Measurements from ENCODE around the gene TMEM30B. TPM values are rescaled to one million over a fixed set of nuclear protein-coding genes. Genes with fewer than 3 reads are reported as not detected.

TMEM30B gene
- 1 to 10 TPM; 1.4 to 1.6 TPM for total RNA-seq

GRCh38 chr14:61281186-61281947 is at the start of gene TMEM30B:
TSS of gene TMEM30B (minus strand) at chr14:61281338. CDS start at chr14:61281147, 191 bp downstream.
- Mint-ChIP-seq H3K4me1 (peaks cover 31% of the 10 kb centered on the region), H3K27me3 (peaks cover 25% of the 10 kb centered on the region), H3K9me3 (no peaks in the 10 kb centered on the region), H3K4me3 (peak within 1 kb of the TSS; percentile 87), H3K36me3 (no peaks in the 10 kb centered on the region), H3K27ac (peak within 1 kb of the TSS; percentile 80)
- POLR2A ChIA-PET, result interaction anchor here (0.5 to 1.7 kb wide), 7 partner anchors 41 to 1190 kb away, joined by 3 to 6 read pairs (median 3); no protein-coding TSS in a partner anchor
- no peak for DNase-seq
- no peak for ATAC-seq (ENCODE audit: low read depth)

DNA sequence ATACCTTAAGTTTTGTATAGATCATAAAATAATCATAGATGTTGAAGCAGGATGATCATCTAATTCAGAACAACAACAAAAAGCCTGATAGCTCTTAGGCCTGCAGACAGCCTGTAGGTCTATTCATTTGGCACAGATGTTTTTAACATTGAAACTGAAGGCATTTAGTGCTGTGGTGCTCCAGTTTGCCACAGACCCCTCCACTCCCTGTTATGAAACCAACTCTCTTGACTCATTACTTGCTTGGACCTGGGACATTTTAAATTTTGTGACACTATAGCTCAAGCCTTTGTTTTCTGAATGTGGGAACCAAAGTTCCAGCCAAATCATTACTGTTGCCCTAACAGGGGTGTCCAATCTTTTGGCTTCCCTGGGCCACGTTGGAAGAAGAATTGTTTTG is 49.4 kb upstream of the TMEM30B start:
- Mint-ChIP-seq H3K27me3 (no peaks in the 10 kb centered on the region), H3K4me1 (peaks cover 67% of the 10 kb centered on the region), H3K9me3 (no peaks in the 10 kb centered on the region), H3K36me3 (peaks cover 48% of the 10 kb centered on the region), H3K27ac (peak overlapping the region; percentile 86), H3K4me3 (peak overlapping the region; percentile 99)
- ATAC-seq (ENCODE audit: low read depth) (peak; percentile 31), DNase-seq (no peak)
- POLR2A ChIA-PET, result interaction anchor here (0.6 to 10.4 kb wide), 15 partner anchors 6 to 399 kb away, joined by 3 to 188 read pairs (median 4); partner anchors contain the start of gene PRKCH

GRCh38 chr14:61329478-61330051 is 48.4 kb upstream of the TMEM30B start:
- Mint-ChIP-seq H3K27ac (peak overlapping the region; percentile 86), H3K4me1 (peaks cover 65% of the 10 kb centered on the region), H3K27me3 (no peaks in the 10 kb centered on the region), H3K4me3 (peak overlapping the region; percentile 99), H3K36me3 (peaks cover 52% of the 10 kb centered on the region), H3K9me3 (no peaks in the 10 kb centered on the region)
- POLR2A ChIA-PET, result interaction anchor here (0.6 to 10.4 kb wide), 8 partner anchors 5 to 126 kb away, joined by 3 to 188 read pairs (median 5); partner anchors contain the start of gene PRKCH
- no peak for DNase-seq
- no peak for ATAC-seq (ENCODE audit: low read depth)

DNA sequence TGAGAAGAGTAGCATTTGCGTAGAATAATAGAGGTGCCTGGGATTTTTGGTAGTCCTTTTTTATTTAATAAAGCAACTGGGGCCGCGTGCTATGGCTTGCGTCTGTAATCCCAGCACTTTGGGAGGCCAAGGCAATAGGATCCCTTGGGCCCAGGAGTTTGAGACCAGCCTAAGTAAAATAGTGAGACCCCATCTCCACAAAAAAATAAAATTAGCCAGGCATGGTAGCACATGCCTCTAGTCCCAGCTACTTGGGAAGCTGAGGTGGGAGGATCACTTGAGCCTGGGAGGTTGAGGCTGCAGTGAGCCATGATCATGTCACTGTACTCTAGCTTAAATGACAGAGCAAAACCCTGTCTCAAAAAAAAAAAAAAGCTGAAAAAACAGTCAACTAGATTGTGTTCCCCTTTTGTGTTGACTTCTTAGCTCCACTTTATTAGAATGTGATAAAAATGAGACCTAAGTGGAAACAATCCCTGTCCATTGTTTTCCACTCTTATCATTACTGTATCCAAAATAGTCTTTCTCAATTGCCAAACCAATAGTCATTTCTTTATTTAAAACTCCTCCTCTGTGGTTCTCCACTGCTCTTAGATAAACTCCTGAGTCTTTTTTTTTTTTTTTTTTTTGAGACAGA is 47.6 kb upstream of the TMEM30B start:
- POLR2A ChIA-PET, result interaction anchor here (0.6 to 1.1 kb wide), 12 partner anchors 8 to 124 kb away, joined by 3 to 11 read pairs (median 4); no protein-coding TSS in a partner anchor
- H3K36me3 Mint-ChIP-seq, result peaks cover 54% of the 10 kb centered on the region

DNA sequence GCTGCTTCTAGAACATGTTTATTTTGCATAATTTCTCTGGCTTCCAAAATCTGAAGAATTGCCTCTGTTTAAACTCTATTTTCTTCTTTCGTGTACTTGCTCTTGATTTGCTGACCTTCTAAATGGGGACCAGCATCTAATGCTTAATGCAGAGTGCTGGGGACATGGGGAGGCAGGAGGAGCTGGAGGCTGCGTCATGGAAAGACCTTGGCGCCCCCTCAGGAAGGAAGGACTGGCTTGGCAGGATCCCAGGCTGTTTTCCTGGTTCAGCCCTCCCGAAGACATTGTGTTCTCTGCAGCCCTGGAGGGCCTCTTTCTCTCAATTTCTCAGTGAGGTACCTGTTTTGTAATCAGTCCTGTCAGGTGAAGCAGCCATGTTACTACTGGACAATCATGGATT is 45.7 kb upstream of the TMEM30B start:
- POLR2A ChIA-PET, result interaction anchor here (1.0 to 6.4 kb wide), 3 partner anchors 8 to 125 kb away, joined by 3 to 188 read pairs (median 15); no protein-coding TSS in a partner anchor
- peaks cover 63% of the 10 kb centered on the region for H3K36me3 Mint-ChIP-seq
- no peaks in the 10 kb centered on the region for H3K9me3 Mint-ChIP-seq
- H3K27me3 Mint-ChIP-seq, result no peaks in the 10 kb centered on the region
- no peak for ATAC-seq (ENCODE audit: low read depth)
- peak overlapping the region; percentile 99 for H3K4me3 Mint-ChIP-seq
- no peak for DNase-seq
- peaks cover 42% of the 10 kb centered on the region for H3K4me1 Mint-ChIP-seq
- peak overlapping the region; percentile 83 for H3K27ac Mint-ChIP-seq

More for the DNA sequence above, 47.6 kb upstream of the TMEM30B start:
- Mint-ChIP-seq H3K9me3 (no peaks in the 10 kb centered on the region), H3K27me3 (no peaks in the 10 kb centered on the region), H3K4me1 (peaks cover 59% of the 10 kb centered on the region), H3K27ac (peak overlapping the region; percentile 86), H3K4me3 (peak overlapping the region; percentile 99)
- ATAC-seq (ENCODE audit: low read depth) (no peak), DNase-seq (no peak)

DNA sequence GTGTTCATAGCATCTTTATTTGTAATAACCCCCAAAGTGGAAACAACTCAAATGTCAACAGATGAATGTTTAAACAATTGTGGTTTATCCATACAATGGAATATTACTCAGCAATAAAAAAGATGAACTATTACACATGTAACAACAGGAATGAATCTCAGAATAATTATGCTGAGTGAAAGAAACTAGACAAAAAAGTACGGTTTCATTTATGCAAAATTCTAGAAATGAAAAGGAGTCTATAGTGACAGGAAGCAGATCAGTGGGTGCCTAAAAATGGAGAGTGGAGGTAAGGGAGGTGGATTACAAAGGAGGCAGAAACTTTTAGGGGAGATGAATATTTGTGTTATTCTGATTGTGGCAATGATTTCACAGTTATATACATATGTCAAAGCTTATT is 45.0 kb upstream of the TMEM30B start:
- peak overlapping the region; percentile 83 for H3K27ac Mint-ChIP-seq
- H3K27me3 Mint-ChIP-seq, result no peaks in the 10 kb centered on the region
- POLR2A ChIA-PET, result interaction anchor here (0.9 to 6.4 kb wide), 4 partner anchors 9 to 126 kb away, joined by 3 to 188 read pairs (median 9); no protein-coding TSS in a partner anchor
- ATAC-seq (ENCODE audit: low read depth), result no peak
- peaks cover 61% of the 10 kb centered on the region for H3K36me3 Mint-ChIP-seq
- peaks cover 39% of the 10 kb centered on the region for H3K4me1 Mint-ChIP-seq
- DNase-seq, result no peak
- peak overlapping the region; percentile 99 for H3K4me3 Mint-ChIP-seq
- H3K9me3 Mint-ChIP-seq, result no peaks in the 10 kb centered on the region

GRCh38 chr14:61325166-61325565 is 44.0 kb upstream of the TMEM30B start:
- DNase-seq, result no peak
- ATAC-seq (ENCODE audit: low read depth), result no peak
- Mint-ChIP-seq H3K4me3 (peak overlapping the region; percentile 99), H3K4me1 (peaks cover 35% of the 10 kb centered on the region), H3K27ac (peak overlapping the region; percentile 83), H3K36me3 (peaks cover 54% of the 10 kb centered on the region), H3K9me3 (no peaks in the 10 kb centered on the region), H3K27me3 (no peaks in the 10 kb centered on the region)
- POLR2A ChIA-PET, result interaction anchor here (1.2 to 6.4 kb wide), 2 partner anchors 10 to 17 kb away, joined by 3 to 188 read pairs; no protein-coding TSS in a partner anchor

- DNase-seq (no peak), ATAC-seq (ENCODE audit: low read depth) (no peak)
- Mint-ChIP-seq H3K4me3 (peak overlapping the region; percentile 99), H3K36me3 (peaks cover 46% of the 10 kb centered on the region), H3K27me3 (no peaks in the 10 kb centered on the region), H3K4me1 (peaks cover 26% of the 10 kb centered on the region), H3K9me3 (no peaks in the 10 kb centered on the region), H3K27ac (peak overlapping the region; percentile 96)
- POLR2A ChIA-PET, result interaction anchor here (0.9 to 6.4 kb wide), 5 partner anchors 11 to 371 kb away, joined by 4 to 188 read pairs (median 19); partner anchors contain the start of gene HIF1A
Measured at GRCh38 chr14:61323970-61324369, 42.8 kb upstream of the TMEM30B start.

DNA sequence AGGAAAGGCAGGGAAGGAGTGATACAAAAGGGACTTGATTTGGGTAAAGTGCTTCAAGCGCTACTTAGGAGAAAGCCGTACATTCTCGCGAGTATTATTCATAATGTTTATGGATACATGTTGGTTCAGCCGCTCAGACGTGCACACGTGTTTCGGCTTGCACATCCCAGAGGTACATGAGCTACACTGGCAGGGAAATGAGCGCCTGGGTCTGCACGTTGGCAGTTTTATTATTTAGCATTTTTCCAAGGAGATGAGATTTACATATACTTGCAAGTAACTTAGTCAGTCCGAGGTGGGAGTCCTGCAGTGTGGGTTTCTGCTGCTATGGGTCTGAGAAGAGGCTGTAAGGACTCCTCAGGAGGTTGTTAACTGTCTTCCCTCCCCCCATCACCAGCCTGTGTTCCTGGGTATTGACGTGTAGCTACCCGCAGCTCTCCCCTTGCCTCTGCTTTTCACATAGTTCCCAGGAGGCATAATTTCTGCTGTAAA is 41.7 kb upstream of the TMEM30B start:
- no peak for DNase-seq
- peaks cover 41% of the 10 kb centered on the region for H3K36me3 Mint-ChIP-seq
- peak overlapping the region; percentile 99 for H3K4me3 Mint-ChIP-seq

DNA sequence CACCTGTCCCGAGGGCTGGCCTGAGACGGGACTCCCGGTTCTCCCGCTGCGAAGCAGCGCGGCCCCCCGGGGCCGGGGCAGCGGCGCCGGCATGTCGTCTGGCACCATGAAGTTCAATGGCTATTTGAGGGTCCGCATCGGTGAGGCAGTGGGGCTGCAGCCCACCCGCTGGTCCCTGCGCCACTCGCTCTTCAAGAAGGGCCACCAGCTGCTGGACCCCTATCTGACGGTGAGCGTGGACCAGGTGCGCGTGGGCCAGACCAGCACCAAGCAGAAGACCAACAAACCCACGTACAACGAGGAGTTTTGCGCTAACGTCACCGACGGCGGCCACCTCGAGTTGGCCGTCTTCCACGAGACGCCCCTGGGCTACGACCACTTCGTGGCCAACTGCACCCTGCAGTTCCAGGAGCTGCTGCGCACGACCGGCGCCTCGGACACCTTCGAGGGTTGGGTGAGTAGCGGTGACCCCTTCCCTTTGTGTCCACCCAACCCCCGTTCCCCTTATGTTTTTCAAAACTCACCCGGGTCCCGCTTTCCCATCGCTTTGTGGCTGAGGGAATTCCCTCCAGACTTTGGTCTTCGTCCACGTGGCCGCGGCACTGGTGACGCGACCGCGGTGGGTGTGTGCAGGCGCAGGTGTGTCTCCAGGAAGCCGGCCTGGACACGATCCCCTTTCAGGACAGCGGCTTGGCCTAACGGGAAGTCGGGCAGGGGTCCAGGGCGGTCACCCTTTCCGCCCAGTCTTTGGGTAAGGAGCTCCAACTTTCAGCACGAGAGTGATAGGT is 41.1 kb upstream of the TMEM30B start:
- Mint-ChIP-seq H3K27me3 (no peaks in the 10 kb centered on the region), H3K27ac (peak overlapping the region; percentile 96), H3K9me3 (no peaks in the 10 kb centered on the region), H3K4me3 (peak overlapping the region; percentile 99), H3K4me1 (peaks cover 16% of the 10 kb centered on the region), H3K36me3 (peaks cover 37% of the 10 kb centered on the region)
- ATAC-seq (ENCODE audit: low read depth) (peak; percentile 1), DNase-seq (peak; percentile 64)
- POLR2A ChIA-PET, result interaction anchor here (0.7 to 6.4 kb wide), 29 partner anchors 13 to 440 kb away, joined by 3 to 188 read pairs (median 4); partner anchors contain the start of genes HIF1A, SNAPC1 and TMEM30B

More for the DNA sequence above, 41.7 kb upstream of the TMEM30B start:
- POLR2A ChIA-PET, result interaction anchor here (0.6 to 6.4 kb wide), 25 partner anchors 12 to 375 kb away, joined by 3 to 188 read pairs (median 4); partner anchors contain the start of genes HIF1A and TMEM30B
- Mint-ChIP-seq H3K9me3 (no peaks in the 10 kb centered on the region), H3K27ac (peak overlapping the region; percentile 96), H3K4me1 (peaks cover 20% of the 10 kb centered on the region), H3K27me3 (no peaks in the 10 kb centered on the region)
- peak; percentile 15 for ATAC-seq (ENCODE audit: low read depth)

DNA sequence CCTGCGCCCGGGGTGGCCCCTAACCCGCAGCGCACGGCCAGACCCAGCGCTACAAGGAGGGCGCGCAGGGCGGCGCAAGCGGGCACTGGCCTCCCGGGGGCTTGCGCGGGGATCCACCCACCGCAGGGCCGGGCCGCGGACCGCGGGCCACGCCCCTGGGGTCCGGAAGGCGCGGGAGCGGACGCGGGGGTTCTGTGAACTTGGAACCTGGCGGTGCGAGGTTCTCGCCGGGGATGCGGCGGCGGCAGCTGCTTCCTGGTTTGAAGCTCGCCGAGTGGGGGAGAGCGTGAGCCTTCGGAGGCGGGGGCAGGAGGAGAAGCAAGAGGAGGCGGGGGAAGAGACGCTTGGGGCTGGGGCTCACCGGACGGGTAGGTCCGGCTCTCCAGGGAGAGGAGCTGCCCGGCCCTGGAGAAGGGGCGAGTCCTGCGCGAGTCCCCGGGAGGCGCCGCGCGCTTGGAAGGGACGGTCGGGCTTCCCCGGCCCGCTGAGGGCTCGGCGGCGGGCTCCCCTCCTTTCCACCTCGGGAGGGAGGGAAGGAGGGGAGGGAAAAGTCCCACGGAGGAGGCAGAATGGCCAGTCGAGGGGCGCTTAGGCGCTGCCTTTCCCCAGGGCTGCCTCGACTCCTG is 40.4 kb upstream of the TMEM30B start, which contains the start of gene PRKCH:
Gene PRKCH (plus strand): TSS at position 195 of the 626 bp plus-strand sequence. CDS start 523 bp downstream, outside the sequence.
- no peaks in the 10 kb centered on the region for H3K27me3 Mint-ChIP-seq
- peaks cover 11% of the 10 kb centered on the region for H3K4me1 Mint-ChIP-seq
- DNase-seq, result peak; percentile 87
- no peaks in the 10 kb centered on the region for H3K9me3 Mint-ChIP-seq
- peaks cover 31% of the 10 kb centered on the region for H3K36me3 Mint-ChIP-seq
- peak; percentile 75 for ATAC-seq (ENCODE audit: low read depth)
- H3K4me3 Mint-ChIP-seq, result peak within 1 kb of the TSS; percentile 99
- POLR2A ChIA-PET, result interaction anchor here (0.6 to 6.4 kb wide), 23 partner anchors 13 to 440 kb away, joined by 3 to 188 read pairs (median 4); partner anchors contain the start of gene SNAPC1
- peak within 1 kb of the TSS; percentile 96 for H3K27ac Mint-ChIP-seq
